Right lobe of liver (tissue), 4 donors: ENCODE data around the gene CCL5.

Experiments used
- CTCF ChIP-seq, 4 donors: fragments of 200-600 bp in 3 of 4; fragments of 450-650 bp in 1 of 4; IDR thresholded peaks; one replicate each; pipeline versions ENCODE4 v1.5.1 to v1.8.0; 2016 to 2022; ENCODE audit warnings: antibody characterized with exemption in 4 of 4, mild to moderate bottlenecking in 2 of 4
- POLR2A ChIP-seq: fragments of 450-650 bp; IDR thresholded peaks from one replicate; pipeline ENCODE4 v1.6.1; 2017; ENCODE audit warnings: antibody characterized with exemption, mild to moderate bottlenecking
- donor health status: DM: no; HTN: no; CAD: no.
- donor health status: DM: no; HTN: no; CAD: no.
- donor health status: DM: no; HTN: yes; CAD: no.

- TF ChIP-seq CTCF (IDR thresholded peaks at IDR 0.05) (no peak), POLR2A (no peak)
Measured at GRCh38 chr17:35903451-35903850, 23.3 kb upstream of the CCL5 start.
